COLO668 (cell line): ENCODE results near the gene TAL2.

Experiments
- DNase-seq: peaks from one replicate; lab custom pipeline; 2025; ENCODE audit not compliant: unreplicated experiment; lab: John Stamatoyannopoulos, UW

Gene TAL2

DNA sequence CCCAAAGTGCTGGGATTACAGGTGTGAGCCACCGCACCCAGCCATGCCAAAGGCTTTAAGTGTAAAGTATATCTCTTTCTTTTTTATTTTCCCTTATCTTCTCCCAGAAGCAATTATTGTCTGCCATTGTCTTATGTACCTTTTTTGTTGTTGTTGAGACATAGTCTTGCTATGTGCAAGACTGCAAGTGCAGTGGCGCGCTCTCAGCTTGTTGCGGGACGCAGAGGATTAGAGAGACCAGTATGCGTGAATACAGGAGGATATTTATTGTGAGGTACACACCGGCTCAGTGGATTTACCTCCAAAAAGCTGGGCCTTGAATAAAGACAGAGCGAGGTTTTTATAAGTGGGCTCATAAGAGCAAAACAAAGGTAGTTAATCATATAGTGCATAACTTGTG is 43.9 kb downstream of the TAL2 start:
- DNase-seq = no peak

DNA sequence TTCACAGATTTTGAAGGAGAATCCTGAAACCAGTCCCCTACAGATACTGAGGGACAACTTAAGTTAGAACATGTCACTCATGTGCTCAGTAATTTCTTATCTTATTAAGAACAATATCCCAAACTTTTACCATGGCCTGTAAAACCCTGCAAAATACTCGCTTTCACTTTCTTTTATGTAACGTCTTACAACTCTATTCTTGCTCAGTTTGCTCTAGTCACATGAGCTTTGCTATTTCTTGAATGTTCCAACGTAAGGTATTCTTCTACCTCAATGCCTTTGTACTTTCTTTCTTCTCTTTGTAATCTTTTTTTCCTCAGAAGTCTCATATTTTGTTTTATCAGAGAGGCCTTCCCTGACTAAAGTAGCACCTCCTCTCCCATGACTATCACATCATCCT is 46.1 kb downstream of the TAL2 start:
- DNase-seq = no peak

DNA sequence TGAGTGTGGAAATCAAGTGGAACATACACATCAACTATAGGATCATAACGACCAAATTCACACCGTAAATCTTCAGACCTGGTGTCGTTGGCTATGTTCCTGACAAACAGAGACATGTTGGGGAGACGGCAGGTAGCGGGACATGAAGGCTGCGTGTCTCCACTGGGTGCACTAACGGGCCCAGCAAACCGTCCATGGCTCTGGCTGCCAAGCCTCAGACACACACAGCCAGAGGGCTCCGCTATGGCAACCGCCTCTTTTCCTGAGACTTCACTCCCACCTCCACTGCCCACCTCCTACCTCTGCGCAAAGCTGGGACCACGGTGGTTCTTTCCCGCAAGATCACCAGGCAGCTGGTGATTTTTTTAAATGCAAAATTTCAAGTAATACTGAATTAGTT is 48.4 kb downstream of the TAL2 start:
- no peak for DNase-seq

DNA sequence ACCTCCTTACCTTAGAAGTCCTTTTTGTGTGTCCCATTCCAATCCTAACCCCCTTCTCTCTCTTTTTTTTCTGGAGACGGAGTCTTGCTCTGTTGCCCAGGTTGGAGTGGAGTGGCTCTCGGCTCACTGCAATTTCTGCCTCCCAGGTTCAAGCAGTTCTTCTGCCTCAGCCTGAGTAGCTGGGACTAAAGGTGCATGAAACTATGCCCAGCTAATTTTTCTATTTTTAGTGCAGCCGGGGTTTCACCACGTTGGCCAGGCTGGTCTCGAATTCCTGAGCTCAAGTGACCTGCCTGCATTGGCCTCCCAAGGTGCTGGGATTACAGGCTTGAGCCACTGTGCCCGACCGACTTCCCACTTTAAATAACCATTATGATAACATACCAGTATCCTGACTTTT is 49.6 kb downstream of the TAL2 start:
- DNase-seq = no peak

DNA sequence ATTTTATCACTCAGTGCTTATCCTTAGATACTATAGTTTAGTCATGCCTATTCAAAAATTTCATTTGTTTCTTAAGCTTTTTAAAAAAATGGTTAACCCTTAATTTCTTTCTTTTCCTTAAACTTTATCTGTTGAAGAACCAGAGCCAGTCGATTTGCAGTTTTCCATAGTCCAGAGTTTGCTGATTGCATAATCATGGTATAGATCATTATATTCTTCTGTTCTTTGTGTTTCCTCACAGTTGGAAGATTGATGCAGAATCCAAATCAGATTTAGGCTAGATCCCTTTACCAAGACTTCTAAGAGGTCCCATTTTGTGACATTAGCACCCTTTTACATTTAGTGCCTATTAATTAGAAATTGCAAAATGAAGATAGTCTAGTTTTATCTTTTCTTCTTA is 50.0 kb downstream of the TAL2 start:
- DNase-seq = no peak
